ENCODE measurements around the gene MPND. TPM values are rescaled to one million over a fixed set of nuclear protein-coding genes. Genes with fewer than 3 reads are reported as not detected.

The MPND gene
- total and polyA plus RNA-seq, 8 donors: 19.9 to 31.3 (median 25.8) TPM

DNA sequence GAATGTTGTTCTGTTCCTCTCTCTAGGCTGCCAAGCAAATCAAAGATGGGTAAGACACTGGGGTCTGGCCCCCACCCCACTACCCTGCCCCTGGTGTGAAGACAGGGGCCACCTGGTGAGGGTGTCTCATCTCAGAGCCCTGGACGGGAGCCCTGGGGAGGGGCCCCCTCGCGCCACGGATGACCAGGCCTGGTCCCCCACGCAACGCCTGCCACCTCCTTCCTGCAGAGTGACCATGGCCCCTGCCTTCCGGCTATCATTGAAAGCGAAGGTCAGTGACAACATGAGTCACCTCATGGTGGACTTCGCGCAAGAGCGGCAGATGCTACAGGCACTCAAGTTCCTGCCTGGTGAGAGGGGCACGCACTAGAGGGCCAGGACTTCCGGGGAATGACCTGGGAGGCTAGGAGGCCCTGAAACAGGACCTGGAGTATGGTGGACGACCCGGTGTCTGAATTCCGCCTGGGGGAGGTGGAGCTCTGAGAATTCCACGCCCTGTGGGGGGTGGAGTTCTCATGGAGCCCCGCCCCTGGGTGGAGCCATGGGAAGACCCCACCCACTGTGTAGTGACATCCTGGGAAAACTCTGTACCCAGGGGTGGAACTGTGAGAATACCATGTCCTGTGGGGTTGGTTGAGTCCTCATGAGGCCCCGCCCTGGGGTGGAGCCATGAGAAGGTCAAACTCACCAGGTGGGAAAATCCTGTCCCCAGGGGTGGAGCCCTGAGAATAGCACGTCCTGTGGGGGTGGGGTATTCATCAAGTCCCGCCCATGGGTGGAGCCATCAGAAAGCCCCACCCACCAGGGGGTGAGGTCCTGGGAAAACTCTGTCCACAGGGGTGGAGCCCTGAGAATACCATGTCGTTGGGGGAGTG lies 32.9 kb upstream of the MPND start:
- ATAC-seq: no peak
- intact Hi-C loops (cut with DNase I): no loop called here
- peaks cover 0 to 7% of the 10 kb centered on the region in 2 donors for H3K4me1 ChIP-seq

DNA sequence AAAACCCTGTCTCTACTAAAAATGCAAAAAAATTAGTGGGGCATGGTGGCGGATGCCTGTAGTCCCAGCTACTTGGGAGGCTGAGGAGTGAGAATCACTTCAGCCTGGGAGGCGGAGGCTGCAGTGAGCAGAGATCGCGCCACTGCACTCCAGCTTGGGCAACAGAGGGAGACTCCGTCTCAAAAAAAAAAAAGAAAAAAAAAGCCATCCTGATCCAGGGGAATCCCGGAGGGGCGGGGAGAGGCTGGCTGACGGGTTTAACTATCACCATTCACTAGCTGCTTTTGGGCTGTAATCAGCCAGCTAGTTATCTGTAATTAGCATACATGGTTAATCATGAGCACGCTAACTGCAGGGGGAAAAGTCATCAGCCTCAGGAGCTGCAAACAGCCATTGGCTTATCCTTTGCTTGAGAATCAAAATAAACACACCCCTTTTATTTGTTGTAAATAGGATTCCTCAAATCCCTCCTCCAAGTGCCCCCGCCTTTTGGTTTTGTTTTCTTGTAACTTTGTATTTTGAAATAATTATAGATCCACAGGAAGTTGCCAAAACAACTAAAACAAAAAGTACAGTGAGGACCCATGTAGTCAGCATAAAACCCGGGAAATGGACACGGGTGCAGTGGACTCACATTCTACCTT lies 29.4 kb upstream of the MPND start:
- peak overlapping the region in 1 of 2 donors; percentile 18 for H3K27ac ChIP-seq
- ATAC-seq (no peak), DNase-seq (peak in 1 of 4 donors; percentile 33)
- H3K36me3 ChIP-seq: no peaks in the 10 kb centered on the region
- no peaks in the 10 kb centered on the region for H3K27me3 ChIP-seq
- no peak overlapping the region for H3K4me3 ChIP-seq
- peaks cover 0 to 7% of the 10 kb centered on the region in 2 donors for H3K4me1 ChIP-seq
- no peaks in the 10 kb centered on the region for H3K9me3 ChIP-seq
- TF ChIP-seq, protein P1, sequence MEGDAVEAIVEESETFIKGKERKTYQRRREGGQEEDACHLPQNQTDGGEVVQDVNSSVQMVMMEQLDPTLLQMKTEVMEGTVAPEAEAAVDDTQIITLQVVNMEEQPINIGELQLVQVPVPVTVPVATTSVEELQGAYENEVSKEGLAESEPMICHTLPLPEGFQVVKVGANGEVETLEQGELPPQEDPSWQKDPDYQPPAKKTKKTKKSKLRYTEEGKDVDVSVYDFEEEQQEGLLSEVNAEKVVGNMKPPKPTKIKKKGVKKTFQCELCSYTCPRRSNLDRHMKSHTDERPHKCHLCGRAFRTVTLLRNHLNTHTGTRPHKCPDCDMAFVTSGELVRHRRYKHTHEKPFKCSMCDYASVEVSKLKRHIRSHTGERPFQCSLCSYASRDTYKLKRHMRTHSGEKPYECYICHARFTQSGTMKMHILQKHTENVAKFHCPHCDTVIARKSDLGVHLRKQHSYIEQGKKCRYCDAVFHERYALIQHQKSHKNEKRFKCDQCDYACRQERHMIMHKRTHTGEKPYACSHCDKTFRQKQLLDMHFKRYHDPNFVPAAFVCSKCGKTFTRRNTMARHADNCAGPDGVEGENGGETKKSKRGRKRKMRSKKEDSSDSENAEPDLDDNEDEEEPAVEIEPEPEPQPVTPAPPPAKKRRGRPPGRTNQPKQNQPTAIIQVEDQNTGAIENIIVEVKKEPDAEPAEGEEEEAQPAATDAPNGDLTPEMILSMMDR (IDR thresholded peaks at IDR 0.05): no peak
- intact Hi-C loops (cut with DNase I): no loop called here

More for the DNA sequence above, 32.9 kb upstream of the MPND start:
- TF ChIP-seq, protein P1 (IDR thresholded peaks at IDR 0.05): no peak
- Histone ChIP-seq H3K27me3 (peaks cover 0 to 6% of the 10 kb centered on the region in 2 donors), H3K36me3 (no peaks in the 10 kb centered on the region), H3K9me3 (no peaks in the 10 kb centered on the region), H3K4me3 (no peak overlapping the region), H3K27ac (no peak overlapping the region)
- peak in 1 of 4 donors; percentile 65 for DNase-seq

DNA sequence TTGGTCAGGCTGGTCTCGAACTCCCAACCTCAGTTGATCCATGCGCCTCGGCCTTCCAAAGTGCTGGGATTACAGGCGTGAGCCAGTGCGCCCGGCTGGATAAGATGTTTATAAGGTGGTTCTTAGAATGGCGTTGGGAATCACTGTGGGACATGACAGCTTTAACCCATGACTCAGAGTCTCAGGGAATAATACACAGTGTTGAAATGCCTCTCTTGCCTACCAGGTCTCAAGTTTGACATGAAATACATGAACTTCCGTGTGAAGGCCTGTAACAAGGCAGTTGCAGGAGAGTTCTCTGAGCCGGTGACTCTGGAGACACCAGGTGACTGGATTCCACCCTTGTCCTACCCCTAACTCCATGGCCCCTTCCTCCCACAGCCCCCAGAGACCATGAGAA lies 26.4 kb upstream of the MPND start:
- DNase-seq (peak in 1 of 4 donors; percentile 12), ATAC-seq (no peak)
- Histone ChIP-seq H3K36me3 (no peaks in the 10 kb centered on the region), H3K27ac (no peak overlapping the region), H3K4me1 (peaks cover 0 to 7% of the 10 kb centered on the region in 2 donors), H3K9me3 (peaks cover 0 to 16% of the 10 kb centered on the region in 2 donors), H3K27me3 (no peaks in the 10 kb centered on the region), H3K4me3 (no peak overlapping the region)
- intact Hi-C loops (cut with DNase I): no loop called here
- TF ChIP-seq, protein P1 (IDR thresholded peaks at IDR 0.05): no peak

DNA sequence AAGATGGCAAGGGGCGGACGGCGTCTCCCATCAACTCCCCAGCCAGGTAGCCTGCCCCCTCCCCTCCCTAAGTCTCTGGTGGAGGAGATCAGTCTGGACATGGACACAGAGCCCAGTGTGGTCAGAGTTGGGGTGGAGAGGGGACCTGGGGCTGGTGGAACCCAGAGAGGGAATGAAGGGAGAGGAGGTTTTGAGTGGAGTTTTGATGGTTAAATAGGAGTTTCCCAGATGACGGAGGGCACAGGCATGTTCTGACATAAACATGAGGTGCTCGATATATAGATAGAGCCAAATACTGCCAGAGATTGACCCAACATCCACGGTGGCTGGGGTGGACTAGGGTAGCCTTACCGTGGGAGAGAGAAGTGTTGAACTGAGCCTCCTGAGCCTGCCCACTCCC lies 24.9 kb upstream of the MPND start:
- H3K9me3 ChIP-seq: peaks cover 0 to 21% of the 10 kb centered on the region in 2 donors

More for the DNA sequence above, 24.9 kb upstream of the MPND start:
- Histone ChIP-seq H3K36me3 (no peaks in the 10 kb centered on the region), H3K4me1 (peaks cover 0 to 7% of the 10 kb centered on the region in 2 donors), H3K4me3 (no peak overlapping the region), H3K27ac (no peak overlapping the region), H3K27me3 (no peaks in the 10 kb centered on the region)
- intact Hi-C loops (cut with DNase I): no loop called here
- DNase-seq: no peak
- no peak for ATAC-seq
- TF ChIP-seq, protein P1 (IDR thresholded peaks at IDR 0.05): no peak

All from left lung (tissue), 10 donors.